Retinal pigment epithelial cell (primary cell): ENCODE data around the gene NCBP3.
A peak's percentile ranks its signal among the peaks of the same experiment; 100 is the strongest.

Experiments used
- DNase-seq: peaks from one replicate; pipeline ENCODE4 v3.0.0-alpha.2; 2010; ENCODE audit warnings: low read depth
- H3K4me3 ChIP-seq: 2 replicates; pipeline ENCODE4 v1.5.1; 2011; ENCODE audit warnings: mild to moderate bottlenecking, low read length, control low read depth, moderate library complexity
- CTCF ChIP-seq: conservative IDR thresholded peaks from 2 replicates; pipeline ENCODE4 v1.5.1; 2011; ENCODE audit warnings: low read depth, low read length, control low read depth, inconsistent platforms

Gene NCBP3

GRCh38 chr17:3755335-3756030 is 90.6 kb downstream of the NCBP3 start:
- DNase-seq: no peak
- H3K4me3 ChIP-seq: peak overlapping the region; percentile 23
- TF ChIP-seq CTCF: no peak

GRCh38 chr17:3754458-3755334 is 91.3 kb downstream of the NCBP3 start:
- DNase-seq: no peak
- H3K4me3 ChIP-seq: peak overlapping the region; percentile 23
- no peak for TF ChIP-seq CTCF

GRCh38 chr17:3754066-3754457 is 92.0 kb downstream of the NCBP3 start:
- TF ChIP-seq CTCF: no peak
- H3K4me3 ChIP-seq: no peak overlapping the region
- DNase-seq: no peak

GRCh38 chr17:3753624-3754023 is 92.4 kb downstream of the NCBP3 start:
- DNase-seq: no peak
- H3K4me3 ChIP-seq: no peak overlapping the region
- no peak for TF ChIP-seq CTCF
